Fibroblast of villous mesenchyme (primary cell): ENCODE measurements around the gene AKAP1. TPM values are rescaled to one million over a fixed set of nuclear protein-coding genes. Genes with fewer than 3 reads are reported as not detected.
"Not testable (repeated sequence)": the region's sequence is repeated elsewhere in the genome, so short reads cannot be mapped to it uniquely, and the experiment has no call there.

Experiments used
- DNase-seq: peaks from one replicate; pipeline ENCODE4 v3.0.0-alpha.2; 2010; ENCODE audit warnings: low read depth
- H3K4me3 ChIP-seq: 2 replicates; pipeline ENCODE4 v1.5.1; 2011; ENCODE audit warnings: low read depth, mild to moderate bottlenecking, low read length
- total RNA-seq: library from RNA; depleted of rRNA; stranded (reverse); fragments of >200 nt; gene quantifications from 2 replicates; pipeline ENCODE4 v1.2.3, GENCODE V29; 2012
- TF ChIP-seq, protein P1 (sequence below): IDR thresholded peaks from 2 replicates; pipeline ENCODE4 v1.5.1; 2012; ENCODE audit warnings: low read depth, mild to moderate bottlenecking, low read length; ENCODE audit not compliant: insufficient read depth

The AKAP1 gene
- total RNA-seq, 1 donor: 18.1 TPM

DNA sequence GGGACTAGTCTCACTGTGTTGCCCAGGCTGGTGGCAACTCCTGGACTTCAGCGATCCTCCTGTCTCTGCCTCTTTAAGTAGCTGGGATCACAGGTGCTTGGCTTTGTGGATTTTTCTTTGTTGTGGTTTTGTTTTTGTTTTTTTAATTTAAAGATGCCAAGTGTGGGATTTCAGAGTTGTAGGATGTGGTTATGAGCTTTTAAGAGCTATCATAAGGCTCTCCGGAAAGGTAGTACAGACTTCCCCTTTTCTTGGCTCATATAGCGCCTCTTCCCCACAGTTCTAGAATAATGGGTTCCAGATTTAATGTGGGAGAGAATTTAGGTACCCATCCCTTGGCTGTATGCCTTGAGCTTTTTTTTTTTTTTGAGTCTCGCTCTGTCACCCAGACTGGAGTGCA, 17.1 kb downstream of the AKAP1 start:
- H3K4me3 ChIP-seq: no peak overlapping the region
- TF ChIP-seq, protein P1, sequence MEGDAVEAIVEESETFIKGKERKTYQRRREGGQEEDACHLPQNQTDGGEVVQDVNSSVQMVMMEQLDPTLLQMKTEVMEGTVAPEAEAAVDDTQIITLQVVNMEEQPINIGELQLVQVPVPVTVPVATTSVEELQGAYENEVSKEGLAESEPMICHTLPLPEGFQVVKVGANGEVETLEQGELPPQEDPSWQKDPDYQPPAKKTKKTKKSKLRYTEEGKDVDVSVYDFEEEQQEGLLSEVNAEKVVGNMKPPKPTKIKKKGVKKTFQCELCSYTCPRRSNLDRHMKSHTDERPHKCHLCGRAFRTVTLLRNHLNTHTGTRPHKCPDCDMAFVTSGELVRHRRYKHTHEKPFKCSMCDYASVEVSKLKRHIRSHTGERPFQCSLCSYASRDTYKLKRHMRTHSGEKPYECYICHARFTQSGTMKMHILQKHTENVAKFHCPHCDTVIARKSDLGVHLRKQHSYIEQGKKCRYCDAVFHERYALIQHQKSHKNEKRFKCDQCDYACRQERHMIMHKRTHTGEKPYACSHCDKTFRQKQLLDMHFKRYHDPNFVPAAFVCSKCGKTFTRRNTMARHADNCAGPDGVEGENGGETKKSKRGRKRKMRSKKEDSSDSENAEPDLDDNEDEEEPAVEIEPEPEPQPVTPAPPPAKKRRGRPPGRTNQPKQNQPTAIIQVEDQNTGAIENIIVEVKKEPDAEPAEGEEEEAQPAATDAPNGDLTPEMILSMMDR: no peak

DNA sequence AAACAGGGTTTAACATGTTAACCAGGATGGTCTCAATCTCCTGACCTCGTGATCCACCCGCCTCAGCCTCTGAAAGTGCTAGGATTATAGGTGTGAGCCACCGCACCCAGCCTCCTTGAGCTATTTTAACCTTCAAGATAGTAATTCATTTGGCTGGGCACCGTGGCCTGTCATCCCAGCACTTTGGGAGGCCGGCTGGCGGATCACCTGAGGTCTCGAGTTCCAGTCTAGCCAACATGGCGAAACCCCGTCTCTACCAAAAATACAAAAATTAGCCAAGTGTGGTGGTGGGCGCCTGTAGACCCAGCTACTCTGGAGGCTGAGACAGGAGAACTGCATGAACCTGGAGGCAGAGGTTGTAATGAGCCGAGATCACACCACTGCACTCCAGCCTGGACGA, 17.6 kb downstream of the AKAP1 start:
- not testable (repeated sequence) for DNase-seq, H3K4me3 ChIP-seq

More for the DNA sequence above, 17.1 kb downstream of the AKAP1 start:
- DNase-seq: no peak

GRCh38 chr17:57104461-57105175, 19.6 kb downstream of the AKAP1 start:
- DNase-seq: peak; percentile 22
- TF ChIP-seq, protein P1: no peak
- no peak overlapping the region for H3K4me3 ChIP-seq

DNA sequence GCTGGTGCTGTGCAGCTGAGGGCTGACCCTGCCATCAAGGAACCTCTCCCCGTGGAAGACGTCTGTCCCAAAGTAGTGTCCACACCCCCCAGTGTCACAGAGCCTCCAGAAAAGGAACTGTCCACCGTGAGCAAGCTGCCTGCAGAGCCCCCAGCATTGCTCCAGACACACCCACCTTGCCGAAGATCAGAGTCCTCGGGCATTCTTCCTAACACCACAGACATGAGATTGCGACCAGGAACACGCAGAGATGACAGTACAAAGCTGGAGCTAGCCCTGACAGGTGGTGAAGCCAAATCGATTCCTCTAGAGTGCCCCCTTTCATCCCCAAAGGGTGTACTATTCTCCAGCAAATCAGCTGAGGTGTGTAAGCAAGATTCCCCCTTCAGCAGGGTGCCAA, 20.5 kb downstream of the AKAP1 start:
- H3K4me3 ChIP-seq: no peak overlapping the region
- no peak for DNase-seq
- TF ChIP-seq, protein P1: no peak

- TF ChIP-seq, protein P1: peak; percentile 29
- no peak for DNase-seq
- no peak overlapping the region for H3K4me3 ChIP-seq
These were observed 21.2 kb downstream of the AKAP1 start for GRCh38 chr17:57106107-57106835.

- H3K4me3 ChIP-seq: no peak overlapping the region
- TF ChIP-seq, protein P1: no peak
- no peak for DNase-seq
These were observed 21.9 kb downstream of the AKAP1 start for GRCh38 chr17:57106836-57107497.

DNA sequence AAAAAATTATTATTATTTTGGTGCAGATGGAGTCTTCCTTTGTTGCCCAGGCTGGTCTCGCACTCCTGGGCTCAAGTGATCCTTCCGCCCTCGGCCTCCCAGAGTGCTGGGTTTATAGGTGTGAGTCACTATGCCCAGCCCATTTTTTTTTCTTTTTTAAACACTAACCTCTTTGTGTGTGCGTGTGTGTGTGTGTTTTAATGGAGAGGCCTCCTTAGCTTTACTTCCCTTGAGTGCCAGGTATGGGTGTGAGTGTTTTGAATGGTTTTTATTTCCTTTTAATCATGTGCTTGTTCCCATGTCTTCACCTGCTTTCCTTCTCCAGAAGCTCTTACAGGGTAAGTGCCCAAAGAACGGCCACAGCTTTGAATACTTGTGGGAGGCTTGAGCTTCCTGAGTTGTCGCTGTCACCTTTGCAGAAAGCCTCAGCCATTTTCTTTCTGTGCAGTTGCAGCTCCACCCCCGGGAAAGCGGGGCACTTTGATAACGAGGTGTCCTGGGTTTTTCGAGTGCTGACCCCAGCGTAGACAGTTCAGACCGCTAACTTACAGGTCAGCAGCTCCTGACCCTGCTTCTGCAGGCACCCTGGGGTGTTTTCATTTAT, 22.6 kb downstream of the AKAP1 start:
- H3K4me3 ChIP-seq: no peak overlapping the region
- DNase-seq: peak; percentile 39
- TF ChIP-seq, protein P1: no peak
